A549 treated with ZK216348 at 1 μM for 4 hours (cell line): ENCODE data around the gene NGDN. TPM values are rescaled to one million over a fixed set of nuclear protein-coding genes. Genes with fewer than 3 reads are reported as not detected.

Experiments used
- total RNA-seq: library from RNA; stranded (reverse); fragments of 200-300 nt; extraction: Qiagen RNA extraction; gene quantifications from 5 replicates; pipeline ENCODE4 v1.2.3, GENCODE V29; 2022; ENCODE audit warnings: low read depth

NGDN gene
- 54.4 to 73.7 TPM (median 65.0 TPM) in 5 replicates for total RNA-seq

DNA sequence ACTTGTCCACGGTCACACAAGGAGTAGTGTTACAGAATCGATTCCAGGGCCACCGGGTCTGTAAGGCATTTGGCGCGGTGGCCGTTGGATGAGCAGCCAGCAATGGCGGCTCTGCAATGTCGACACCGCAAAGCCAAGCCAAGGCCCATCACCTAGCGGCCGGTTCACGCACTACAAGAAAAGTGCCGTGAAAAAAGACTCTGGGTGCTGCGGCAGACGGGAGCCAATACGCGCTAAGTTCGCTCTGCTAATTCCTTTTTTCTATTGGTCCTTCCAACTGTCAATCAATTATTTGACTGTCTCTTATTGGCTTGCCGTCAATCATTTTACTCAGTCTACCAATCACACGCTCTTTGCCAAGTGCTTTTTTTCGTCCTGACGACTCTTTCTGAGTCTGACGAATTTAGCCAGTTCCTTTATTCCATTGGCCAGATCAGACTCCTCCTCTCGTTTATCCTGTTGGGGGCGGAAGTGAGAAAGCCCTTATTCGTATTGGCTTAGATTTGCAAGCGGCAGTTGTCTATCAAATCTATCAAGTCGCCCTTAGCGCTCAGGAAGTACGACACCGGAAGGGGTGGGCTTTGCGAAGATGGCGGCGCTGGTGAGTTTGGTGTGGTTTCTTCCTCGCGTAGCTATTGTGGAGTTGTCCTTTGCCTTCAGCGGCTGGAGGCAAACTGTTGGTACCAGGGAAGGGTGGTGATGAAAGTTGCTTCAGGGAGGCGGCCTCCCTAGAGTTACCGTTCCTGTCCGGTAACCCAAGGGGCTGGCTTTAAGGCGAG is at the start of gene NGDN:
Gene NGDN (plus strand): TSS at position 577 of the 779 bp plus-strand sequence. CDS start 13 bp downstream, at position 590.

DNA sequence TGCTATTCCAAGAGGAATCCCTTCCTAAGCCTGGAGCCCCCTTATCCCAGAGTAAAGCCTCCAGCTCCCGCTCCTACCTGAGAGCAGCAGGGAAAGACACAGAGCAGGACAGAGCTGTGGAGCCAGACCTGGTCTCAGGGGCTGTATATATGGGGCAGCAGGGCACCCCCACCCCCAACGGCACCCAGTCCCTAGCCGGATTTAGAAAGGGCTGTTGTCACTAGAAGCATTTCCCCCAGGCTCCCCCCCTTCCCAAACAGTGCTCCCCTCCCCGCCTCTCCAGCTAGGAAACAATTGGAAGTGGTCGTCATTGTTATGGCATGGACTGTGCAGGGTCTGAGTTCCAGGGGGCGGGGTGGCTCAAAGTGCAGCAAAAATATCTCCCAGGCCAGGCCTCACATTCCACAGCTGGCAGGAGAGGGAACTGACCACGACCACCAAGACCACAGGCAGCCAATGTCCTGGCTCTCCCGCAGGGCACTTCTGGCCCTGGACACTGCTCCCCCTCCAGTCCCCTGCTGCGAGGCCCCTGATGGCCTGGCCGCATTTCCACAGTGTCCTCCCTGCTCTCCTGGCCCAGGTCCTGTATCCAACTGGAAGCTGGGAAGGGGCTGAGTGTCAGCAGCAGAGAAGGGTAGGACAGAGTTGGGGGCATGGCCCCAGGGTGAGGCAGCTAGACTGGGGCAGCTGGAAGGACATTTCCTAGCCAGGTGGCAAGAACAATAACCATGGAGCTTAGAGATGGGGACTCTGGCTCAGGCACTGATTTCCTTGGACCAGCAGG is 33.8 kb upstream of the NGDN start, which contains the start of gene MYH7:
Gene MYH7 (minus strand): TSS at position 118 of the 784 bp plus-strand sequence. CDS start 1,928 bp downstream, outside the sequence.

Other genes starting within 250 kb of the NGDN start
- gene RNF212B, start 231.8 kb upstream of the NGDN start, total RNA-seq, result not detected in 5 replicates
- gene HOMEZ, start 183.6 kb upstream of the NGDN start, total RNA-seq, result 5.7 to 9.9 TPM (median 9.2 TPM) in 5 replicates
- gene PPP1R3E, start 166.8 kb upstream of the NGDN start, total RNA-seq, result 3.0 to 5.3 TPM (median 3.6 TPM) in 5 replicates
- gene BCL2L2, start 162.9 kb upstream of the NGDN start, total RNA-seq, result 15.2 to 23.4 TPM (median 20.0 TPM) in 5 replicates
- gene PABPN1, start 148.2 kb upstream of the NGDN start, total RNA-seq, result 138 to 165 TPM (median 160 TPM) in 5 replicates
- 5.4 to 8.1 TPM (median 6.9 TPM) in 5 replicates for gene SLC22A17, start 116.8 kb upstream of the NGDN start, total RNA-seq
- not detected in 5 replicates for gene EFS, start 104.5 kb upstream of the NGDN start, total RNA-seq
- gene IL25, start 96.9 kb upstream of the NGDN start, total RNA-seq, result not detected in 5 replicates
- not detected in 5 replicates for gene CMTM5, start 92.7 kb upstream of the NGDN start, total RNA-seq
- 0.02 TPM in 1 of 5 replicates, not detected in the others for gene MYH6, start 61.4 kb upstream of the NGDN start, total RNA-seq
- not detected in 5 replicates for gene MYH7, start 34.0 kb upstream of the NGDN start, total RNA-seq
- gene ZFHX2, start 82.1 kb downstream of the NGDN start, total RNA-seq, result 0.85 to 1.8 TPM (median 1.3 TPM) in 5 replicates
- 11.9 to 15.2 TPM (median 15.0 TPM) in 5 replicates for gene THTPA, start 86.6 kb downstream of the NGDN start, total RNA-seq
- gene AP1G2, start 98.1 kb downstream of the NGDN start, total RNA-seq, result 34.0 to 61.8 TPM (median 48.7 TPM) in 5 replicates
- 0.04 to 0.08 TPM (median 0.07 TPM) in 3 of 5 replicates, not detected in the others for gene JPH4, start 109.1 kb downstream of the NGDN start, total RNA-seq
- 5.0 to 9.9 TPM (median 7.3 TPM) in 5 replicates for gene DHRS2, start 166.7 kb downstream of the NGDN start, total RNA-seq